ENCODE measurements around the gene TMEM234. TPM values are rescaled to one million over a fixed set of nuclear protein-coding genes. Genes with fewer than 3 reads are reported as not detected.

Gene TMEM234
- total RNA-seq, 2 experiments from 2014 or later: 11.7 to 12.3 TPM

DNA sequence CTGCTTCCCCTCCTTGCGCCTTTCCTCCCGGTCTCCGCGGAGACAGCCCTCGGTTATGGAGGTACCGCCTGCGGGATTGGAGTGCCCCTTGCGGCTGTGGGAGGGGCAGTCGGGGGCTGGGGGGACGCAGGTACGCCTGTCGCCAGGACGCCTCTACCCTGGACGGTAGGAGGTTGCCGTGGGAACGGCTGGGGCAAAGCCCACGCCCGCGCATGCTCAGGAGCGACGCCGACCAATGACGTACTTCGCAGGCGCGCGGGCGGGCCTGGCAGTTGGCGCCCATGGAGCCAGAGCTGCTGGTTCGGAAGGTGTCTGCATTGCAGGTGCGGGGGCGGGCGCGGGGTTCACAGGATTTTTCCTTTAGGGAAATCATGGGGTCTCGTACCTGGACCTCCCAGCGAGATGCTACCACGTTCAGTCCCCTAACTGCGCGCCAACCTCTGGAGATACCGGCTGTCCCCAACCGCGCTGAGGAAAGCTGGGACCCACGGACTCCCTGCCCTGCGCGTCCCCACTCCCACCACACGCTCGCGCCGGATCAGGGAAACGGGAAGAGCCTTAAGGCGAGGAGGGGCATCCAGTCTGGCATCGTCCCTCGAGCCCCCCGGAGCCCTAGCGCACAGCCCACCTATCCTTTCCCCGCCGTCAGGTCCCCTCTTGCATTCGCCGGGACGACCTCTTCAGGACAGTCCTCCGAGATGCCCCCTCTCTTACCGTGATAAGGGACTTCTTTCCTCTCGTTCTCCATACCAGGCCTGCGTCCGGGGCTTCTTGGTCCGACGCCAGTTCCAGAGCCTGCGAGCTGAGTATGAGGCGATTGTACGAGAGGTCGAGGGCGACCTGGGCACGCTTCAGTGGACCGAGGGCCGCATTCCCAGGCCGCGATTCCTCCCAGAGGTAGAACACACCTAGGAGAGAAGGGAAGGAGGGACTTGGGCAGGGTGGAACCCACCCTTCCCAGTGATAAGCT lies 16.5 kb downstream of the TMEM234 start, which contains the start of gene IQCC:
Gene IQCC (plus strand): TSS at position 271 of the 970 bp plus-strand sequence. CDS start 11 bp downstream, at position 282.
- Mint-ChIP-seq H3K27ac (peak within 1 kb of the TSS; percentile 87), H3K9me3 (ENCODE audit: low read depth) (no peaks in the 10 kb centered on the region), H3K4me1 (peaks cover 32% of the 10 kb centered on the region), H3K4me3 (peak within 1 kb of the TSS; percentile 90), H3K27me3 (no peaks in the 10 kb centered on the region), H3K36me3 (peaks cover 2% of the 10 kb centered on the region)
- DNase-seq (peak; percentile 89), ATAC-seq (peak; percentile 82)
- CTCF ChIA-PET: interaction anchor here (0.6 to 4.2 kb wide), 9 partner anchors 9 to 226 kb away, joined by 3 to 39 read pairs (median 4); partner anchors contain the start of genes EIF3I, MARCKSL1 and TMEM234

DNA sequence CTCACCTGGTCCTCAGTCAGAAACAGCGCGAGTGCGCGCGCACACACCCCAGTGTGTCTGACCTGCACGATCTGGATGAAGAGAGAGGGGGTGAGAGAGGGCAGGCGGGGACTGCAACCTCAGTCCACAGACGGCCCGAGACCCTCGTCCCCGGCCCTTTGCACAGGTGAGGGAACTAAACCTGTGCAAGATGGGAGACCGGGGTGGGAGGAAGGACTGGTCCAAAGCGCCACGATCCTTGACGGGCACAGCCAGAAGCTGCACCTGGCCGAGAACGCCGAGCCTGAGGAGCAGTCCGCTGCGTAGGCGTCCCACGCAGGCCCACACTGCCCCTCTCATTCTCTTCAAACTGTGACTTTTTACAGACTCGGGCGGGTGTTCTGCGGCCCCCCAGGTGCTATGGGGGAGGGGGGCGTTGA lies 17.2 kb downstream of the TMEM234 start:
- H3K9me3 Mint-ChIP-seq (ENCODE audit: low read depth): no peaks in the 10 kb centered on the region
- H3K27ac Mint-ChIP-seq: no peak overlapping the region
- peak overlapping the region; percentile 90 for H3K4me3 Mint-ChIP-seq
- H3K4me1 Mint-ChIP-seq: peaks cover 37% of the 10 kb centered on the region
- no peaks in the 10 kb centered on the region for H3K27me3 Mint-ChIP-seq
- CTCF ChIA-PET: interaction anchor here (0.6 to 4.2 kb wide), 6 partner anchors 11 to 225 kb away, joined by 3 to 39 read pairs (median 4); partner anchors contain the start of genes EIF3I and TMEM234
- DNase-seq: no peak
- no peak for ATAC-seq
- peaks cover 2% of the 10 kb centered on the region for H3K36me3 Mint-ChIP-seq

DNA sequence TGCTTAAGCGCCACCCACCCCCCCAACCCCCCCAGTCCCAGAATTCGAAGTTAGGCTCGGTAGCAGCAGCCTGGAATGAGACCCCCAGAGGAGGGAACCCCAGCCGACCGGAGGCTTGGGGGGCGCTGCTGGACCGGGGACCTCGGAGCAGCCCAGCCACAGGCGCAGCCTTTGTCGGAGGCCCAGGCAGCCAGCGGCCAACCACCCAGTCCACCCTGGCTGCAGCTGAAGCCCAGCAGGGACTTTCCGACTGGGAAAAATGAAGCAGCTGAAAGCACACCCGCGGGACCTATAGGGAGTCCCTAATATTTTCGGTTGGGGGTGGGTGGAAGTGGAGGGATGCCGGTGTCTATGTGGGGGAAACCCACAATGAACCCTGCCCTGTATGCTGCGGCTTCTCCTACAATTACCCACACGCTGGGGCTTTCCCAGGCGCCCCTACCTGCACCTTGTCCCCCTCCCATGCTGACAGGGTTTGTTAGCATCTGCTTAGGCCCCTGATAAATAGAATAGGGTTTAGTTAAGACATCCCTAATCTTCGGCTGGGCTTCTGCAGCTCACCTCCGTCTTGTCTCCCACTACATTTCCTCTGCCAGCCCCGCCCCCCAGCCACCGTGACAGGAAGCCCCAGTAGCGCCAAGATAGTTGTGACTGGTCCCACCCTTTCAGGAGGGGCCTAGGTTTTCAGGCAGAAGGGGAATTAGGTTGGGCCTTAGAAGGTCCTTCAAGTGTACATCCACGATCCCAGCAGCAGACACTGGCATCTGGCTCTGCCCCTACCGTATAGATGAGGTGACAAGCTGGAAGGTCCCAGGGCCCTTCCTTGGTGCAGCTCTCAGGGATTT lies 20.9 kb downstream of the TMEM234 start:
- H3K4me3 Mint-ChIP-seq: peak overlapping the region; percentile 87
- H3K36me3 Mint-ChIP-seq: peaks cover 21% of the 10 kb centered on the region
- peaks cover 62% of the 10 kb centered on the region for H3K4me1 Mint-ChIP-seq
- CTCF ChIA-PET: interaction anchor here (1.0 to 3.9 kb wide), 14 partner anchors 12 to 198 kb away, joined by 3 to 18 read pairs (median 4); partner anchors contain the start of genes BSDC1, KPNA6, LCK and TXLNA
- DNase-seq (peak; percentile 94), ATAC-seq (peak; percentile 69)
- H3K27ac Mint-ChIP-seq: peak overlapping the region; percentile 94
- no peaks in the 10 kb centered on the region for H3K9me3 Mint-ChIP-seq (ENCODE audit: low read depth)
- H3K27me3 Mint-ChIP-seq: no peaks in the 10 kb centered on the region

DNA sequence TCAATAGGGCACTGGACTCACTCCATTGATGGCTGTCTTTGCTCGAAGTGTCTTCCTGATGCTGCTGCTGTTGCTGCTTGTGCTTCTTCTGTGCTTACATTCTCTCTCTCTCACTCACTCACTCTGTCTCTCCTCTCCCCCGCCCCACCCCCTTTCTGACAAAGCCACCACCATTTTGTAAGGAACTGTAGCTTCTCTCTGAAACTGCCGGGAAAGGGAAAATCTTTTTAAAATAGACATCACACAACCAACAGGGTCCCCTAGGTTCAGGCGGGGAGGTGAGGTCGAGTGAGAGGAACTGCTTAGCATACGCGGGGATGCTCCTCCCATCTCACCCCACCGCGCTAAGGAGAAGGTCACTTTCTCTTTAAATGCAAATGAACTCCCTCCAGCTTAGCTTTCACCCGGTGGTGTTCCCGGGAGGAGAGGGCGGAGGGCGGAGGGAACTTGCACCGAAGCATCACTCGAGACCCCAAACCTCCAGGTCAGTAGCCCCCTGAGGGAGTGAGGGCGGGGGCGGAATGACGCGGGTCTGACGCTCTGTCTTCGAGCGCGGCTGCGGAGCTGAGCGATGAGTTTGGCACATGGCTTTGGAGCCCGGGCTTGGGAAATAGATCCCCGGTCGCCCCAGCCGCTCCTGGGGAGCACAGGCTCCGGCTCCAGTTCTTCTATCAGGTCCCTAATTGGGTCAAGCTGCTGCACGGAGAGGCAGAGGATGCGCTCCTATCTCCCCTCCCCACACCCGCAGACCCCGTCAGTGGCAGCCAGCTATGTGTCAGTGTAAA lies 21.7 kb downstream of the TMEM234 start, which contains the start of gene CCDC28B:
Gene CCDC28B (plus strand): TSS at position 370 of the 785 bp plus-strand sequence. CDS start 1,341 bp downstream, outside the sequence.
- Mint-ChIP-seq H3K9me3 (ENCODE audit: low read depth) (no peaks in the 10 kb centered on the region), H3K4me1 (peaks cover 68% of the 10 kb centered on the region), H3K27ac (peak within 1 kb of the TSS; percentile 94), H3K27me3 (no peaks in the 10 kb centered on the region), H3K4me3 (peak within 1 kb of the TSS; percentile 87), H3K36me3 (peaks cover 25% of the 10 kb centered on the region)
- CTCF ChIA-PET: interaction anchor here (1.2 to 3.9 kb wide), 10 partner anchors 11 to 198 kb away, joined by 3 to 18 read pairs (median 5); partner anchors contain the start of genes KPNA6, LCK and TXLNA
- ATAC-seq: peak; percentile 62
- peak; percentile 71 for DNase-seq

DNA sequence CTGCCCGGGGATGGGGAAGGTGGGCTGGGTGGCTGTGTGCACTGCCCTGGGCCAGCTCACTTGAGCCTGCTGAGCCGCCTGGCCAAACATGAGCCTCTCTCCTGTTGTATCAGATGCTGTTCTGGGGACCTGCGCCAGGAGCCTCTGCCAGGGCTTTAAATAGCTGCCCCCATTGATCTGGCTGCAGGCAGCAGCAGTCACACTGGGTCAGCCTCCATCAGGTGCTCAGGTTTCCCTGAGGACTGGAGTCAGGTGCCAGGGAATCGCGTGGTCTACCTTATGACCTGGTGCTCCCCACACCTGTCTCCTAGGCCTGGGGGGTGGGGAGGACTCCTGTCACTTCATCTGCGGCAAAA lies 22.5 kb downstream of the TMEM234 start:
- peaks cover 29% of the 10 kb centered on the region for H3K36me3 Mint-ChIP-seq
- no peak for ATAC-seq
- no peak overlapping the region for H3K4me3 Mint-ChIP-seq
- H3K9me3 Mint-ChIP-seq (ENCODE audit: low read depth): no peaks in the 10 kb centered on the region
- no peak for DNase-seq
- no peaks in the 10 kb centered on the region for H3K27me3 Mint-ChIP-seq
- CTCF ChIA-PET: interaction anchor here (0.9 to 3.9 kb wide), 7 partner anchors 10 to 173 kb away, joined by 3 to 18 read pairs (median 9); partner anchors contain the start of genes KPNA6, LCK and TXLNA
- H3K4me1 Mint-ChIP-seq: peaks cover 75% of the 10 kb centered on the region
- H3K27ac Mint-ChIP-seq: peak overlapping the region; percentile 82

DNA sequence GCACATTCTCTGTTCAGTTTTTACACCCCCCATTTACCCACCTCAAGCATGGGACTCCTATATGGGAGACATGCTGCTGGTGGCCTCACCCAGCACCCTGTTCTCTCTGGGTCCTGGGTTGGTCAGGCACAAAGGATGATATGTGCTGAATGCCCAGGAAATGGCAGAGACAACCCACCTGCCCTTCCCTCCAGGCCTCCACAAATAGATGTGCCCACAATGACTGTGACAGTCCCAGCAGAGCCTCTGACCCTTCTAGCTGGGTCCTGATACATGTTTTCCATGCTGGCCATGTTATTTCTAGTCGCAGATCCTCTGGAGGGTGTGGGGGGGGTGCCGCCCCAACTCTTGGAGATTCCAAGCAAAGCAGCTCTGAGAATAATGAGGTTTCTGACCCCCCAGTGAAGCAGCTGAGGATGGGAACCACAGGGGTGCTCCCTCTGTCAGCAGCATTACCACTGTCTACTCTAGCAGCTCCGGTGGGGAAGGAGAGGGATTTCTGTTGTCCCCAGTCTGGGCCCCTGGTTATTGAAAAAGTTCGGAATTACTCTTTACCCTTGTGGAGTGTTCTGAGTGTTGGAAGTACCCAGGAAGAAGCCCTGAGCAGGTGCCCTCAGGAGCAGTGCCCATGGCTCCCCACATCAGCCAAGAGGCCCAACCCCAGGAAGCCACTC lies 23.0 kb downstream of the TMEM234 start:
- Mint-ChIP-seq H3K27ac (peak overlapping the region; percentile 82), H3K36me3 (peaks cover 34% of the 10 kb centered on the region)
- ATAC-seq: no peak

DNA sequence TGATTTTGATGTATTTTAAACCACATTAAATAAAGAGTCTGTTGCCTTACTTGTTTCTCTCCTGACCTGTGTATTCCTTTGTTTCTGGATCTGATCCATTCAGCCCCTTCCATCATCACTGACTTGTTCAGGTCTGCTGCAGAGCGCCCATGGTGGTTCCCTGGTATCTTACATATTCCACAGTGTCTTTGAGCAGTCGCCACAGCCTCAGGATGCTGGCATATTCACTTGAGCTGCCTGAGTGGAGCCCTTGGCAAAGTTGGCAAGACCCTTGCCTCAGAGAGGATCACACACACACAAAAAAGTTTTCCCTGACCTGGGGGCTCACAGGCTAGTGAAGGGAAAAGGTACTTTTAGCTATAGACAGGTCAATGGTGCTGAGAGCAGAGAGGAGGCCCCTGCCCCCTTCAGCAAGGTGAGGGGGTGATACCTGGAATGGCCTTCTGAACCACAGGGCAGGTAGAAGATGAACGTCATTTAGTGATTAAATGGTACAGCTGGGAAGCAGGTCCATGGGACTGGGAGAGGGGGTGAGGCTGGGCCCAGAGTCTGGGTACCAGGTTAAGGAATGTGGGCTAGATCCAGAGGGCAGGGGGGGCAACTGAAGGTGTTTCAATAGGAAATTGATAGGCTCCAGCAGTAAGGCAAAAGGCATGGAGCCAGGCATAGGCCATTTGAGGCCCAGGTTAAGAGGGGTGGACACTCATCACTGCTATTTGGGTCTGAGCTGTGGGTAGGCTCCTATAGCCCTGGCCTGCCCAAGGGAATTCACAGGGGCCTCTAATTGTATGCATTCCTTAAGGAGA lies 23.7 kb downstream of the TMEM234 start:
- CTCF ChIA-PET: interaction anchor here (0.9 to 1.3 kb wide), 2 partner anchors 50 to 88 kb away, joined by 3 read pairs; no protein-coding TSS in a partner anchor
- H3K36me3 Mint-ChIP-seq: peaks cover 39% of the 10 kb centered on the region
- no peak for ATAC-seq
- H3K27me3 Mint-ChIP-seq: no peaks in the 10 kb centered on the region
- peaks cover 79% of the 10 kb centered on the region for H3K4me1 Mint-ChIP-seq
- no peak overlapping the region for H3K4me3 Mint-ChIP-seq
- DNase-seq: no peak
- no peaks in the 10 kb centered on the region for H3K9me3 Mint-ChIP-seq (ENCODE audit: low read depth)
- peak overlapping the region; percentile 13 for H3K27ac Mint-ChIP-seq

More for the DNA sequence above, 23.0 kb downstream of the TMEM234 start:
- Mint-ChIP-seq H3K27me3 (no peaks in the 10 kb centered on the region), H3K4me1 (peaks cover 79% of the 10 kb centered on the region), H3K4me3 (no peak overlapping the region), H3K9me3 (ENCODE audit: low read depth) (no peaks in the 10 kb centered on the region)
- CTCF ChIA-PET: interaction anchor here (0.9 to 3.9 kb wide), 2 partner anchors 19 to 88 kb away, joined by 3 to 18 read pairs; partner anchors contain the start of gene TXLNA
- no peak for DNase-seq

DNA sequence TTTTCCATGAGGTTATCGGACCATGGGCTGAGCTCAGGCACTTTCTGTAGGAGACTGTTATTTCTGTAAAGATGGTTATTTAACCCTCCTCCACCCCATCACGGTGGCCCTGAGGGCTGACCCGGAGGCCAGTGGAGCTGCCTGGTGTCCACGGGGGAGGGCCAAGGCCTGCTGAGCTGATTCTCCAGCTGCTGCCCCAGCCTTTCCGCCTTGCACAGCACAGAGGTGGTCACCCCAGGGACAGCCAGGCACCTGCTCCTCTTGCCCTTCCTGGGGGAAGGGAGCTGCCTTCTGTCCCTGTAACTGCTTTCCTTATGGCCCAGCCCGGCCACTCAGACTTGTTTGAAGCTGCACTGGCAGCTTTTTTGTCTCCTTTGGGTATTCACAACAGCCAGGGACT lies 24.3 kb downstream of the TMEM234 start:
- H3K9me3 Mint-ChIP-seq (ENCODE audit: low read depth): no peaks in the 10 kb centered on the region
- CTCF ChIA-PET: interaction anchor here (0.9 to 1.3 kb wide), 2 partner anchors 13 to 50 kb away, joined by 3 read pairs; no protein-coding TSS in a partner anchor
- H3K4me1 Mint-ChIP-seq: peaks cover 81% of the 10 kb centered on the region
- peaks cover 44% of the 10 kb centered on the region for H3K36me3 Mint-ChIP-seq
- no peak overlapping the region for H3K4me3 Mint-ChIP-seq
- DNase-seq: no peak
- ATAC-seq: no peak
- H3K27ac Mint-ChIP-seq: no peak overlapping the region
- H3K27me3 Mint-ChIP-seq: no peaks in the 10 kb centered on the region

DNA sequence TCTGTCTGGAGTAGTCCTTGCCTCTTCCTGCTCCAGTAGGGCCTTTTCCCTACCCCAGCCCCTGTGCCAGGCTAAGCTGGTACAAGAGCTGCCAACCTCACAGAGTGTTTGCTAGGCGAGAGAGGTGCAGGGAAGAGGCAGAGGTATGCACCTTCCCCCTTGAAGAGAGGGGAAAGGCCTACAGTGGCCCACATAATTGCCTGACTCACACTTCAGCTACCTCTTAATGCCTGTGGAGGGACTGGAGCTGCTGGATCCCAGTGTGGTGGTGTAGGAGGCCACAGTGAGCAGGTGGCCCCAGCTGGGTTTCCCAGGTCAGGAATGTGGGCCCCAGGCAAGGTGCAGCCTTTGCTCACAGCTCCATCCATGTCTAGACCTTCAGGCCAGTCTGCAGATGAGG lies 25.1 kb downstream of the TMEM234 start:
- peaks cover 79% of the 10 kb centered on the region for H3K4me1 Mint-ChIP-seq
- H3K36me3 Mint-ChIP-seq: peaks cover 48% of the 10 kb centered on the region
- DNase-seq (no peak), ATAC-seq (no peak)
- H3K27me3 Mint-ChIP-seq: no peaks in the 10 kb centered on the region
- peak overlapping the region; percentile 63 for H3K27ac Mint-ChIP-seq
- CTCF ChIA-PET: interaction anchor here (0.6 to 1.3 kb wide), 6 partner anchors 9 to 139 kb away, joined by 3 to 4 read pairs (median 3); partner anchors contain the start of genes IQCC and MARCKSL1
- H3K9me3 Mint-ChIP-seq (ENCODE audit: low read depth): no peaks in the 10 kb centered on the region
- H3K4me3 Mint-ChIP-seq: no peak overlapping the region

DNA sequence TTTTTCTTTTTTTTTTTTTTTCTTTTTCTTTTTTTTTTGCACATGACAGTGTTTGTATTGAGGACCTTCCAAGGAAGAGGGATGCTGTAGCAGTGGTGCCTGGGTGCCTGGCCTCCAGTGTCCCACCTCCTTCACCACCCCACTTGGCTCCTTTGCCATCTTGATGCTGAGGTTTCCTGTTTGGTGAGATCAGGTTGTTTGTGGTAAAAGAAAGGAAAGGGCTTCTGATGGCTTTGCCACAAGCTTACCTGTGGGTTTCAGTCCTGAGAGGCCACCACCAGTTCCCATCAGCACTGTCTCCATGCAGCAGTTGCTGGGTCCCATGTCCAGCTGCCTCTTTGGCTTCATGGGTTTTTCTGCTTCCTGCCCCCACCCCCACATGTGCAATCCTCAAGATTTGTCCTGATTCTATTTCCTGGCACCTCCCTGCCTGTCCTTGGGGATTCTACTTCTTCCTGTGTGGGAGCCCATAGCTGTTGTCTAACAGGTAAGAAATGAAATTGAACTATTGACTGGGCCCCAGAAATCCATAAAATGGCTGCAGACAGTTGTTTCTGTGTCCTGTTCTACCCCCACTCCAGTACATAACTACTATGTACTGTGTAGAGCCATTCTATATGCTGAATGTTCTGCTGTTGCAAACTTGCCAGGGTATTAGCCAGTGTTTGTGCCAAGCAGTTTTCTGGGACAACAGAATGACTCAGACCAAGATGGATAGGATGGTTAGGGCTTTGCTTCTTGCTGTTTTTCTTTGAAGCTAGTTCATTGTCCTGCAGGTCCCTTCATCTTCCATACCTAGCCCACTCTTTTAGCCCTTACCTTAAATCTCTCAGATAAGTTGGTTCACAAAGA lies 26.0 kb downstream of the TMEM234 start:
- Mint-ChIP-seq H3K9me3 (ENCODE audit: low read depth) (no peaks in the 10 kb centered on the region), H3K36me3 (peaks cover 55% of the 10 kb centered on the region), H3K4me1 (peaks cover 74% of the 10 kb centered on the region), H3K27ac (peak overlapping the region; percentile 63), H3K27me3 (no peaks in the 10 kb centered on the region), H3K4me3 (no peak overlapping the region)
- DNase-seq (peak; percentile 64), ATAC-seq (peak; percentile 8)
- CTCF ChIA-PET: interaction anchor here (1.0 to 1.7 kb wide), 4 partner anchors 10 to 140 kb away, joined by 3 to 6 read pairs (median 4); partner anchors contain the start of genes IQCC and MARCKSL1

Data from activated CD8-positive, alpha-beta memory T cell treated with anti-CD3 and anti-CD28 coated beads, Interleukin-2, amount 10 ng/mL, durations not matched to agents 7 days and 5 days (primary cell).